Stimulated activated memory B cell treated with anti-CD40 and anti-IgM and Interleukin-4, amounts not matched to agents 10 μg/mL and 1 μg/mL and 100 μg/mL, for 72 hours (primary cell): ENCODE data around the gene SETDB1.
"Not testable (repeated sequence)": the region's sequence is repeated elsewhere in the genome, so short reads cannot be mapped to it uniquely, and the experiment has no call there.

Experiments used
- ATAC-seq: fragments of 150-1000 bp; cut with Tn5 transposase; 2 replicates; pipeline ENCODE4 v1.10.0; 2021
- H3K27ac Mint-ChIP-seq: one replicate; pipeline ENCODE4 v1.8.0; 2022; ENCODE audit warnings: mild to moderate bottlenecking, mixed read lengths
- H3K27me3 Mint-ChIP-seq: one replicate; pipeline ENCODE4 v1.8.0; 2022; ENCODE audit warnings: mixed read lengths
- H3K36me3 Mint-ChIP-seq: one replicate; pipeline ENCODE4 v1.8.0; 2022; ENCODE audit warnings: mixed read lengths
- H3K4me1 Mint-ChIP-seq: one replicate; pipeline ENCODE4 v1.8.0; 2022; ENCODE audit warnings: mixed read lengths
- H3K4me3 Mint-ChIP-seq: one replicate; pipeline ENCODE4 v1.8.0; 2022; ENCODE audit warnings: mild to moderate bottlenecking, moderate library complexity, mixed read lengths
- H3K9me3 Mint-ChIP-seq: one replicate; pipeline ENCODE4 v1.8.0; 2022; ENCODE audit warnings: mixed read lengths

Gene SETDB1

DNA sequence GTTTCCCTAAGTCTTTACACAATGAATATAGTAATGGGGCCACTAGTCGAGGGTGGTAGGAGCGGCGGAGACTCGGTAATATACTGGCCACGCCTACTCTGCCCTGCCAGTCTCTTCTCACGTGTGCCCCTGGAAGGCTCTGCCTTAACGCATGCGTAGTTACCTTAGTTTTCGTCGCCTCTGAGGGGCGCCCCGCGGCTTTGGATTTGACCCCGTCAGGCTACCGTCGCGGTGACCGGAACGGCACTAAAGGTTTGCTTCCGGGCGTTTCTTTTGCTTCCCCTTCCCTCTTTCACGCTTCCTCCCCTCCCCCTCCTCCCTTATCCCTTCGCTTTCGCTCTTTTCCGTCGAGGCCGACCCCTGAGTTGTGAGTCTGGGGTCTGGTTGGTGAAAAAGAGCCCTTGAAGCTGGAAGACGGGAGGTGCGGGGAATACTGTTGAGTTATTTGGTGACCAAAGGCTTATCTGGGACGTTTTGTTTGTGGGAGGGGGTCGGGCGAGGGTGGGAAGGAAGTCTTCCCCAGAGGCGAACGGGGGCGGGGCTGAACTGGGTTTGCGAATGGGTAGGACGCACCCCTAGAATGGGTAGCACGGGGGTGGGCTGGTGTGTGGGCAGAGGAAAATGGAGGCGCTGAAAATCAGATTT, at the start of gene SETDB1:
Gene SETDB1, plus strand, starts transcription at position 267 of the 645 bp plus-strand sequence. CDS start 1,352 bp downstream, outside the sequence.
- Mint-ChIP-seq H3K27me3 (no peaks in the 10 kb centered on the region), H3K4me3 (peak within 1 kb of the TSS; percentile 97), H3K27ac (peak within 1 kb of the TSS; percentile 94), H3K36me3 (peaks cover 32% of the 10 kb centered on the region), H3K4me1 (peaks cover 24% of the 10 kb centered on the region), H3K9me3 (no peaks in the 10 kb centered on the region)
- ATAC-seq, result peak; percentile 98

DNA sequence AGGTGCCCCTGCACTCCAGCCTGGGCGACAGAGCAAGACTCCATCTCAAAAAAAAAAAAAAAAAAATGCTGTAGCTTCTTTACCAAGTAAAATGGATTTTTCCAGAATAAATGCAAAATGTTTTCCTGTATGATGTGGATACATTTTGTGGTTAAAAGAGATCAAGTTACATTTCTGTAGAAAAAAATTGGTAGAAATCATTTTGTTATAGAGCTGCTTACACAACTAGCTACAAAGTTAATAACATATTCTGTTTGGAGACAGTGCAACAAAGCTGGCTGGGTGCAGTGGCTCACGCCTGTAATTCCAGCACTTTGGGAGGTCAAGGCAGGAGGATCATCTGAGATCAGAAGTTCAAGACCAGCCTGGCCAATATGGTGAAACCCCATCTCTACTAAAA, 47.2 kb upstream of the SETDB1 start:
- H3K4me3 Mint-ChIP-seq, H3K27me3 Mint-ChIP-seq, H3K9me3 Mint-ChIP-seq, ATAC-seq, H3K36me3 Mint-ChIP-seq, H3K27ac Mint-ChIP-seq: not testable (repeated sequence)
- H3K4me1 Mint-ChIP-seq, result peaks cover 25% of the 10 kb centered on the region

DNA sequence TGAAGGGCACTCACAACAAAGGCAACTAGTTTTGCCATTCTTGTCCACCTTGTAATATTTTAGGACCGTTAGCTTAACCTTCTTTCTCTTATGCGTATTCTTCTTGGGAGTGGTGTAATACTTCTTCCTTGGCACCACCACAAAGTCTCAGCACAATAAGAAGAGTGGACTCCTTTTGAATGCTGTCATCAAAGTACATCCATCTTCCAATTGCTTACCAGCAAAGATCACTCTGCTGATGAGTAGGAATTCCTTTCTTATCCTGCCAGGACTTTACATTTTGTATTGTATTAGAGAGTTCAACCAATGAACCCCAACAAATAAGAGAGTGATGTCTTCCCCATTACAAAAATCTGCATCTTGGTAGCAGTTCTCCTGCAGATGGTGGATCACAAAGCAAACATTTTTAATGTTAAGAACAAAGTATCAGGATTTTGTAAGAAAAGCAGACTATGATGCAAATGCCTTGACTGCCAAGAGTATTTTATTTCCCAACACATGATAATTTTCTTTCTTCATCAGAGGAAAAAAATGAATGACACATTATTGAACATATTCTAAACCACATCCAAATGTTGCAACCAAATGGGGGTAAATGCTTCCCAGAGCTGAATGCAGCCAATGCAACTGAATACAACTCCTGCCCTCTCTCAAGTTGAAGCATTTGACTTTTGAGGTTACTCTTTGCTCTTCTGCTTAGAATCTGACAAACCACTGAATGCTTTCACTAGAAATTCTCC, 44.7 kb upstream of the SETDB1 start:
- Mint-ChIP-seq H3K27ac (no peak overlapping the region), H3K36me3 (no peaks in the 10 kb centered on the region), H3K4me1 (peaks cover 11% of the 10 kb centered on the region), H3K27me3 (no peaks in the 10 kb centered on the region), H3K4me3 (no peak overlapping the region), H3K9me3 (no peaks in the 10 kb centered on the region)
- ATAC-seq, result no peak

DNA sequence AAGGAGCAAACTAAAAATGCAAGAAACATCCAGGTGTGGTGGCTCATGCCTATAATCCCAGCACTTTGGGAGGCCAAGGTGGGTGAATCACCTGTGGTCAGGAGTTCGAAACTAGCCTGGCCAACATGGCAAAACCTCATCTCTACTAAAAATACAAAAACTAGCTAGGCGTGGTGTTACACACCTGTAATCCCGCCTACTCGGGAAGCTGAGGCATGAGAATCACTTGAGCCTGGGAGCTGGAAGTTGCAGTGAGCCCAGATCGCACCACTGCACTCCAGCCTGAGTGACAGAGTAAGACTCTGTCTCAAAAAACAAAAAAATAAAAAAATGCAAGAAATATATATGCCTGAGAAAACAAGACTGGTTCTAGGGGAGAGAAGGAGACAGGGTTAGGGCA, 43.0 kb upstream of the SETDB1 start:
- H3K27me3 Mint-ChIP-seq, H3K4me3 Mint-ChIP-seq, H3K9me3 Mint-ChIP-seq, ATAC-seq, H3K36me3 Mint-ChIP-seq: not testable (repeated sequence)
- H3K27ac Mint-ChIP-seq, result peak overlapping the region; percentile 17
- peaks cover 11% of the 10 kb centered on the region for H3K4me1 Mint-ChIP-seq

DNA sequence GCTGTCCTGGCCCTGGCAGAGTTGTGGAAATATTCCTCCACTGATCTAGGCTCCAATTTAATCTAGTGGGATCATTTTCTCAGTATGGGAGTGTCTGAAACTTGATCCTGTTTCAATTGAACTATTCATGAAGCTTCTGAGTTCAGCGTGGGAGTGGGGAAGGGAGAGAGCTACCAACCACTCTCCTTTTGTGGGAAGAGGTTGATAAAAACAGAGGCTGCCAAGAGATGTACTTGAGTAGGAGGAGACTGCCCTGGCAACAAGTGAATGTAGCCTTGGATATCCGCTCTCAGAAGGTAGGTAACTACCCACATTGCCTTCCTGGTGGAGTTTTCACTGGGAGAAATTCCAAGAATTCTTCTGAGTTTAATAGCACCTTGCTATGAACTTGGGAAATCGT, 39.1 kb upstream of the SETDB1 start, which contains the start of gene CTXND2:
Gene CTXND2, plus strand, starts transcription at position 119 of the 400 bp plus-strand sequence. CDS start 25,179 bp downstream, outside the sequence.
- no peak for ATAC-seq
- Mint-ChIP-seq H3K4me3 (no peak within 1 kb of the TSS), H3K27me3 (no peaks in the 10 kb centered on the region), H3K27ac (no peak within 1 kb of the TSS), H3K36me3 (no peaks in the 10 kb centered on the region), H3K9me3 (peaks cover 3% of the 10 kb centered on the region), H3K4me1 (peaks cover 42% of the 10 kb centered on the region)

DNA sequence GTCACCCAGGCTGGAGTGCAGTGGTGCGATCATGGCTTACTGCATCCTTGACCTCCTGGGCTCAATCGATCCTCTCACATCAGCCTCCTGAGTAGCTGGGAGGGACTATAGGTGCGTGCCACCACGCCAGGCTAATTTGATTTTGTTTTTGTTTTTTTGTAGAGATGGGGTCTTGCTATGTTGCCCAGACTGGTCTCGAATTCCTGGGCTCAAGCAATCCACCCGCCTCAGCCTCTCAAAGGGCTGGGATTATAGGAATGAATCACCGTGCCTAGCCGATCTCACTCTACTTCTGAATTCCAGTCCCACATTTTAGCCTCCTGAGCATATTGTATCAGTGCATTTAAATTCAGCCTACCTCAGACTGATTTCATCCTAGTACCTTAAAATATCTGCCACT, 37.4 kb upstream of the SETDB1 start:
- Mint-ChIP-seq H3K27ac (no peak overlapping the region), H3K4me3 (no peak overlapping the region), H3K27me3 (no peaks in the 10 kb centered on the region), H3K4me1 (peaks cover 34% of the 10 kb centered on the region), H3K36me3 (no peaks in the 10 kb centered on the region), H3K9me3 (peaks cover 3% of the 10 kb centered on the region)
- no peak for ATAC-seq

DNA sequence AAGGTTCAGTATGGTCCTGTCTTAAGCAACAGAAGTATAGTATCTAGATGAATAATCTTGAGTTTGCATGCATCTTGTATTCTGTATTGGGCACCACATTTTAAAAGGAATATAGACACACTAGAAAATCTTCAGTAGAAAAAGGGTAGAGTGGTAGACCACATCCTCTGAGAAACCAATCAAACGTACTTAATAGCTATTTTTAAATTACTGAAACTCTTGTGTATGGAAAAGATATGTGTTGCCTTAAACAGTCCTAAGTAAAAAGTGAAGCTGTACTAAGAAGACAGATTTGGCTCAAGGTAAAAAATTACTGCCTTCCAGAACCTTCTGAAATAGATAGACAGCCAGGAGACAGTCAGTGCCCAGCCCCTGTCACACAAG, 36.1 kb upstream of the SETDB1 start:
- H3K4me3 Mint-ChIP-seq, result peak overlapping the region; percentile 64

DNA sequence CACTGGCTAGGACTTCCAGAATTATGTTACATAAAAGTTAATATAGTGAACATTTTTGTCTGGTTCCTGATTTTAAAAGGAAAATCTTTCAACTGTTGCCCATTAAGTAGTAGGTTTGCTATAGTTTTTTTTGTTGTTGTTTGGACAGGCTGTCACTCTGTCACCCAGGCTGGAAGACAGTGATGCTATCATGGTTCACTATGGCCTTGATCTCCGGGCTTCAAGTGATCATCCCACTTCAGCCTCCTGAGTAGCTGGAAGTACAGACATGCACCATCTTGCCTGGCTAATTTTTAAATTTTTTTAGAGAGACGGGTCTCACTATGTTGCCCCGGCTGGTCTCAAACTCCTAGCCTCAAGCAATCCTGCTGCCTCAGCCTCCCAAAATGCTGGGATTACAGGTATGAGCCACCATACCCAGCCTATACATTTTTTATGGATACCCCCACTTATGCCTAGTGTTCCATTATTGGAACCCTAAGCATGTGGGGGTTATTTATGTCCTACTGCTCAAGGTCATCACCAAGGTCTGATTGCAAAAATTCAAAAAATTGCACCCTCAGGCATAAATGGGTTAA, 32.7 kb upstream of the SETDB1 start:
- no peaks in the 10 kb centered on the region for H3K27me3 Mint-ChIP-seq
- no peaks in the 10 kb centered on the region for H3K36me3 Mint-ChIP-seq
- peaks cover 31% of the 10 kb centered on the region for H3K4me1 Mint-ChIP-seq
- H3K27ac Mint-ChIP-seq, result no peak overlapping the region
- ATAC-seq, result no peak
- H3K9me3 Mint-ChIP-seq, result peaks cover 3% of the 10 kb centered on the region
- no peak overlapping the region for H3K4me3 Mint-ChIP-seq

More for the DNA sequence above, 36.1 kb upstream of the SETDB1 start:
- peak overlapping the region; percentile 84 for H3K27ac Mint-ChIP-seq
- ATAC-seq, result peak; percentile 93
- H3K4me1 Mint-ChIP-seq, result peaks cover 31% of the 10 kb centered on the region
- no peaks in the 10 kb centered on the region for H3K27me3 Mint-ChIP-seq
- no peaks in the 10 kb centered on the region for H3K36me3 Mint-ChIP-seq
- peaks cover 3% of the 10 kb centered on the region for H3K9me3 Mint-ChIP-seq

DNA sequence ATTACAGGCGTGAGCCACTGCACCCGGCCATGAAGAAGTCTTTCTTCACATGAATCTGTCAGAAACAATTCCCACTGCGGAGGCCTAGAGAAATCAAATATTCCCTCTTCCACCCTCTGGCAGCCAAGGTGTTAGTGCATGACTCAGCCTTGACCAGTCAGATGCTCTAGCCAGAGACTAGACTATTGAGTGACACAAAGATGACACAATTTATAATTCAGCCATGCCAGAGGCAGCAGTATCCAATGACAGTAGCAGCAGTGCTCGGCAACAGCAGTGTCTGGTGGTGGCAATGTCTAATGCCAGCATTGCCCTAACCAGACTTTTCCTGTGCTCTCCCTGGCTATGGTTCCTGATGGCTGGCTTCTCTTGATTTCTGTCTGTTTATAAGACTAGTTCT, 30.5 kb upstream of the SETDB1 start:
- H3K36me3 Mint-ChIP-seq, result no peaks in the 10 kb centered on the region
- no peaks in the 10 kb centered on the region for H3K27me3 Mint-ChIP-seq
- no peak overlapping the region for H3K4me3 Mint-ChIP-seq
- peaks cover 13% of the 10 kb centered on the region for H3K4me1 Mint-ChIP-seq
- no peak for ATAC-seq
- H3K27ac Mint-ChIP-seq, result no peak overlapping the region
- no peaks in the 10 kb centered on the region for H3K9me3 Mint-ChIP-seq

DNA sequence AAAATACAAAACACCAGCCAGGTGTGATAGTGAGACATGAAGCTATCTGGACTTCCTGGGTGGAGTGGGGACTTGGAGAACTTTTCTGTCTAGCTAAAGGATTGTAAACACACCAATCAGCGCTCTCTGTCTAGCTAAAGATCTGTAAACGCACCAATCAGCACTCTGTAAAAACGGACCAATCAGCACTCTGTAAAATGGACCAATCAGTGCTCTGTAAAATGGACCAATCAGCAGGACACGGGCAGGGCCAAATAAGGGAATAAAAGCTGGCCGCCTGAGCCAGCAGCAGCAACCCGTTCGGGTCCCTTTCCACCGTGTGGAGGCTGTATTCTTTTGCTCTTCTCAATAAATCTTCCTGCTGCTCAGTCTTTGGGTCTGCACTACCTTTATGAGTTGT, 26.4 kb upstream of the SETDB1 start:
- not testable (repeated sequence) for ATAC-seq, H3K36me3 Mint-ChIP-seq, H3K27me3 Mint-ChIP-seq, H3K4me3 Mint-ChIP-seq, H3K4me1 Mint-ChIP-seq, H3K9me3 Mint-ChIP-seq, H3K27ac Mint-ChIP-seq

DNA sequence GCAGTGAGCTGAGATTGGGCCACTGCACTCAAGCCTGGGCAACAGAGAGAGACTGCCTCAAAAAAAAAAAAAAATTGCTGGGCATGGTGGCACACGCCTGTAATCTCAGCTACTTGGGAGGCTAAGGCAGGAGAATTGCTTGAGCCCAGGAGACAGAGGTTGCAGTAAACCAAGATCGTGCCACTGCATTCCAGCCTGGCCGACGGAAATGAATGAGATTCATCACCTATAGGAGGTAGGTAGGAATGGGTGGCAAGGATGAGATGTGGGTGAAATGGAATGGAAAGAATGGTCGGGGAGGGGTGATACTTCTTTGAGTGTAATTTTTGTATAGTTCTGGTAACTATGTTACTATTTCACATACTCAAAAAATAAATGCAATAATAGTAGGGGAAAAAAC, 23.8 kb upstream of the SETDB1 start:
- Mint-ChIP-seq H3K4me1 (peaks cover 6% of the 10 kb centered on the region), H3K4me3 (no peak overlapping the region), H3K27me3 (no peaks in the 10 kb centered on the region), H3K36me3 (no peaks in the 10 kb centered on the region), H3K27ac (no peak overlapping the region), H3K9me3 (no peaks in the 10 kb centered on the region)
- ATAC-seq, result no peak

DNA sequence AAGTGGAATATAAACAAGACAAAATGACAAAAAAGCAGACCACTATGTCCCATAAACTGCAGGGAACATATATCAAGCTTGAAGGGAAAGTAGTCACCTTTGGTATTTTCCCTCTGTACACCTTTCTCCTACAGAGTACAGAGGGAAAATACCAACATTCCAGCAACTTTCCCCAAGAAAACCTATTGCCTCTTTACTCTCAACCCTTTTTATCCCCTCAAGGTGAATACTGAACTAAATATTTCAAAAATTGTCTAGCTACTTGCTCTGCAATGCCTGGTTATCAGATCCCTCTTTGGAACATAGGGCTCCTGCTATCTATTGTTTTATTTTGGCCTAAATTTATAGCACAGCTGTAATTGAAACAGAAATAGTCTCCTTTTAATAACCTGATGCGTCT, 23.4 kb upstream of the SETDB1 start:
- peaks cover 6% of the 10 kb centered on the region for H3K4me1 Mint-ChIP-seq
- no peak for ATAC-seq
- H3K27me3 Mint-ChIP-seq, result no peaks in the 10 kb centered on the region
- no peak overlapping the region for H3K4me3 Mint-ChIP-seq
- no peaks in the 10 kb centered on the region for H3K36me3 Mint-ChIP-seq
- H3K9me3 Mint-ChIP-seq, result no peaks in the 10 kb centered on the region
- no peak overlapping the region for H3K27ac Mint-ChIP-seq

DNA sequence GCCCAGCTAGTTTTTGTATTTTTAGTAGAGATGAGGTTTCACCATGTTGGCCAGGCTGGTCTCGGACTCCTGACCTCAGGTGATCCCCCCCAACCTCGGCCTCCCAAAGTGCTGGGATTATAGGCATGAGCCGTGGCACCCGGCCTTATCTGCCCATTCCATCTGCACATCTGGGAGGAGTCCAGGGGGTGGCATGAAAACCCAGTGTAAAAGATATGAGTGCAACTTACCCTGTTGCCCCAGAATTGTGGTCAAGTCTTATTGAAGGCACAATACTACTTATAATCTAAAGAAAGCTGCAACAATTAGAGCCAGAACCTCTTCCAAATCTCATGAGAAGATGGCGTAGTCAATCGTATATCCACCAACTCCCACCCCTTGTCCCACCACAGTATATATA, 20.9 kb upstream of the SETDB1 start:
- Mint-ChIP-seq H3K4me3 (no peak overlapping the region), H3K4me1 (peaks cover 6% of the 10 kb centered on the region), H3K27me3 (no peaks in the 10 kb centered on the region), H3K27ac (no peak overlapping the region), H3K36me3 (no peaks in the 10 kb centered on the region), H3K9me3 (no peaks in the 10 kb centered on the region)
- no peak for ATAC-seq

DNA sequence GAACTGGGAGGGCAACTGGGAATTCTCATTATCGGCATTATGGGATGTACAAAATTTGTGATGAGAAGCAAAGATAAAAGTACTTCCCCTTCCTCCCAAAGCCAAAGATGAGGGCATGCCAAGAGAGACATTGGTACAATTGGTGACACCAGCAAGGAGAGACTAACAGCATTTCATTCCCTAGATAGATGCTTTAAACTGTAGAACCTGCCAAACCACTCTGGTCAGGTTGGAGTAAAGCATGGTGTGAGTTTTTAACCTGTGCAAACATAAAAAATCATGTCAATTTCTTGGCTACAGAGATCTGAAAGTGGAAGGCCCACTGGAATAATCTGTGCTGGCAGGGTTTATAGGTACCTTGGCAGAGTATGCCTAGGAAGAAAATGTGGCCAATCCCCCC, 19.8 kb upstream of the SETDB1 start:
- H3K4me3 Mint-ChIP-seq, result no peak overlapping the region
- H3K9me3 Mint-ChIP-seq, result no peaks in the 10 kb centered on the region
- no peak for ATAC-seq
- peaks cover 6% of the 10 kb centered on the region for H3K4me1 Mint-ChIP-seq
- no peak overlapping the region for H3K27ac Mint-ChIP-seq
- no peaks in the 10 kb centered on the region for H3K36me3 Mint-ChIP-seq
- H3K27me3 Mint-ChIP-seq, result no peaks in the 10 kb centered on the region

DNA sequence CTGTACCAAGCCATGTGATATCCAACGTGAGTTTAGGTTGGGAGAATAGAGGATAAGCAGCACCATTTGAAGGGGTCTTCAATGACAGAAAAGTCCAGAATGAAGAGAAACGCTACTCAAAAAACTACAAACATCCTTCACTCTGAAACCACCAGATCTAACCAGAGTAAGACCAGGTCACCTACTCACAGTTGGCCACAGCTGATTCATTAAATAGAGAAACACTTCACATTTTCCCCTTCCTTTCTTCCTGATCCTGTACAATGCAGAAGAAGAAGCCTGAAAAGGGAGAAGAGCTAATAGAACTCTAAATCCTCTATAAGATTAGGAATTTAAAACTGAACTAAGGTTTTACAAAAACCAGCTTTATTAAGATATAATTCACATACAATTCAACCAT, 19.4 kb upstream of the SETDB1 start:
- no peak overlapping the region for H3K27ac Mint-ChIP-seq
- H3K36me3 Mint-ChIP-seq, result no peaks in the 10 kb centered on the region
- ATAC-seq, result no peak
- H3K4me1 Mint-ChIP-seq, result peaks cover 6% of the 10 kb centered on the region
- no peak overlapping the region for H3K4me3 Mint-ChIP-seq
- no peaks in the 10 kb centered on the region for H3K9me3 Mint-ChIP-seq
- H3K27me3 Mint-ChIP-seq, result no peaks in the 10 kb centered on the region
